Mucosa of descending colon (tissue), 3 donors: Measurements from ENCODE around the gene CNTNAP3. TPM values are rescaled to one million over a fixed set of nuclear protein-coding genes. Genes with fewer than 3 reads are reported as not detected.
A peak's percentile ranks its signal among the peaks of the same experiment; 100 is the strongest.
"Not testable (repeated sequence)": the region's sequence is repeated elsewhere in the genome, so short reads cannot be mapped to it uniquely, and the experiment has no call there.

Source experiments
- ATAC-seq: fragments of 200-7000 bp; cut with Tn5 transposase; one replicate; pipeline ENCODE4 v1.9.1; 2020; ENCODE audit warnings: mild to moderate bottlenecking, moderate library complexity
- DNase-seq, 3 donors: peaks; one replicate each; pipeline ENCODE4 v3.0.0-alpha.2; 2020
- H3K36me3 ChIP-seq: fragments of 200-600 bp; one replicate; pipeline ENCODE4 v1.8.0; 2021; ENCODE audit warnings: low read depth, mild to moderate bottlenecking
- H3K4me1 ChIP-seq: fragments of 200-600 bp; one replicate; pipeline ENCODE4 v1.8.0; 2021; ENCODE audit warnings: low read depth, mild to moderate bottlenecking
- H3K4me3 ChIP-seq: fragments of 200-600 bp; one replicate; pipeline ENCODE4 v1.8.0; 2021; ENCODE audit warnings: mild to moderate bottlenecking
- H3K9me3 ChIP-seq: fragments of 200-600 bp; one replicate; pipeline ENCODE4 v1.8.0; 2021; ENCODE audit warnings: mild to moderate bottlenecking
- intact Hi-C, 2 donors: fragments of 100-400 bp; cut with DNase I in 1 of 2; cut with micrococcal nuclease in 1 of 2; formaldehyde crosslinking; loops; one replicate each; pipeline versions ENCODE4 v1.11.0 to v1.11.1; 2022; cut with DNase I, micrococcal nuclease
- long read RNA-seq, 2 donors: library from polyadenylated mRNA; unstranded; transcript quantifications; one replicate each; pipeline ENCODE4 v2.0.0, GENCODE V29; 2019 to 2021
- total RNA-seq, 3 donors: library from RNA; stranded (reverse); fragmentation: NEBNext Ultra II Directional in 2 of 3; extraction: Animal tissue kit (Norgen Biotek cat#: 25700) in 2 of 3; gene quantifications; one replicate each; pipeline versions ENCODE4 v1.2.1 to v1.2.4, GENCODE V29; 2021 to 2023
- donor health status: DM: no; HTN: no; CAD: no; lungs with moderate emphysema.
- donor health status: DM: no; HTN: no; CAD: no.
- donor health status: DM: no; HTN: yes; CAD: no.

Gene CNTNAP3
- total RNA-seq, result 10 to 100 TPM in 1 of 3 donors, 1 to 10 TPM in 2; 1.0 to 16.5 (median 2.7) TPM
- long read RNA-seq, donor 1, partial matches to known transcripts, result 3 of 6 reads
- long read RNA-seq, donor 1, other reads (novel, unspliced or antisense), result 2 of 6 reads
- long read RNA-seq, donor 2, result 0 reads

DNA sequence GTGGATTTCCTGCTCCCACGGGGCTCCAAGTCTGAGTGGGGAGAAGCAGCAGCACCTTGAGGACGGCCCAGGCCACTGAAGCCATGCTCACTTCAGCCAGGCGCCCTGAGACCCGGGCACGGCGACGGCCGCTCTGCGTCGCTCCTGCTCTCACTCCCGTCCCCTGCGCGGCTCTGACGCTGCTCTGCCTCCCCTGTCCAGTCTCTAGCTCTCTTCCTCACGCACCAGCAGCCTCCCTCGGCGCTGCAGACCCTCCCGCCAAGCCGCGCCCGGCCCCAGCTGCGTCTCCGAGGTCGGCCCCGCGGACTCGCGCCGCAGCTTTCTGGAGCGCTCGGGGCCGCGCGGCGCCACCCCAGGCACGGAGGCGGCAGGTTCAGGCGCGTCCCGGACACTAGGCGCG is at the start of gene CNTNAP3:
TSS of gene CNTNAP3 (minus strand) at position 188 of the 400 bp plus-strand sequence. CDS start at position 85, 103 bp downstream.
- H3K4me1 ChIP-seq, intact Hi-C loops, ATAC-seq, H3K9me3 ChIP-seq, H3K4me3 ChIP-seq, H3K36me3 ChIP-seq: not testable (repeated sequence)
- peak in 1 of 3 donors; percentile 14 for DNase-seq

DNA sequence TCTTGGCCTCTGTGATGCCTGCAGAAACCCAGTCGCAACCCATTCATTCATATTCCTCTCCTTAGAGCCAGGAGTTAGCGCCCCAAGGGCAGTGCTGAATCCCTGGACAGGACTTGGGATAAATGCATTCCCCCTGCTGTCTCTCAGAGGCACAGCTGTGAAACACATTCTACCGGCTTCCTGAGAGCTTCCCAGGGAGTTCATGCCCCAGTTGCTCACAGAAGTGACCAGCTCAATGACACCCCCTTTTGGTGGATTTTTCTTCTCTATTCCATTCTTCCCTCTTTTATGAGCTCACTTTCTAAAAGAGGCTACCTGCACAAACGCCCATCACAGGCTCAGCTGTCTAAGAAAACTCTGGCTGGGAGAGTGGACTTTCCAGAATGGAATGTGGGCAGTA is 8.0 kb downstream of the CNTNAP3 start:
- H3K4me3 ChIP-seq, DNase-seq, H3K9me3 ChIP-seq, ATAC-seq, intact Hi-C loops, H3K4me1 ChIP-seq, H3K36me3 ChIP-seq: not testable (repeated sequence)

DNA sequence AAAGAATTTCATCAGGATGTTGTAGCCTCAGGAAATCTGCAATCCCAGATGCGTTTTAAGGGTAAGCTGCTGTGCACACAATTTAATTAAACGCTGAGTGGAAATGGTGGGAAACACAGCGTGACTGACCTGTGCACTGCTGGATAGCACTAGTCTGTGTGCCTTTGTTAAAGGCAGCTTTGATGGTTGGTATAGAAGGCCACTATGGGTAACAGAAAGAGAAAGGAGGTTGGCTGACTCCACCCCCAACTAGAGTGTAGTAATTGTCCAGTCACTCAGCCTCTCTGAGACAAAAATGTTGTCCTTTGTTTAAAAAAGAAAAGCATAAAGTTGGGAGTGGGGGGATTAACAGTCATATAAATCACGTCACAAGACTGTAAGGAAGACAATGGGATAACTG is 45.5 kb downstream of the CNTNAP3 start:
- H3K4me1 ChIP-seq, DNase-seq, H3K36me3 ChIP-seq, H3K9me3 ChIP-seq, intact Hi-C loops, H3K4me3 ChIP-seq, ATAC-seq: not testable (repeated sequence)

DNA sequence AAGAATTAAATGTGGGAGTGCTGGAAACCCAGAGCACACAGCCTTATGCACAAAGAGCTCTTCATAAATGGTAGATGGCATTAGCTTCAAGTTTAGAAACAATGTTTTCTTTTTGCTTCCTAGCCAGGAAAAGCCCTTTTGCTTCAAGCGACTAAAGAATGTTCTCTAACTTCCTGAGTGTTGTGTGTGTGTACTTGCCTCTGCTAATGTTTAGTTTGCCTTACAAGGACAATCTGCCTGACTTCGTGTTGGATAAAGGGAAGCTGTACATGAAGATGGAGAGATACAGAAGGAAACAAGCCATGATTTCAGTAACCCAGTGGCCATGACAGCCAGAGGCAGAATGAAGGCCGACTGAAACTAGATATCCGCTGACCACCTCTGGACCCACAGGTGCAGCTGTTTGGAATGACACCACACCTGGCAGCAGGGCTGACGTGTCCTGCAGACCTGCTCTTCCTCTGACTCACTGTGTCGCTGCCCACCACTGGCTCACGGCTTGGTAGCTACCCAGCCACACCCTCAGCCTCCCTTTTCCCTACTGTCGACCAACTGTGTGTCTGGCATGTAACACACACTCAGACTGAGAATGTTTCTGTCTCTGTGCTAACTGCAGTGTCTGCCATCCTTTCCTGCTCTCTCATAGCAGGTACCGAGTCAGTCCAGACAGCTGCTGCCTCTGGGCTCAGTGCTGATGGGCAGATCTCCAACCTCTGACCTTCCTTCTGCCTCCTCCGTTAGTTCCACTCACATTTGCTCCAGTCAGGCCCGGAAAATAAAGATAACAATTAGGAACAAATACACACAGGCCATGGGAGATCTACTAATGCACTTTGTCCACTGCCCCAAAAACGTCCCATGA is 55.6 kb downstream of the CNTNAP3 start:
- intact Hi-C loops, DNase-seq, H3K9me3 ChIP-seq, H3K4me1 ChIP-seq, ATAC-seq, H3K4me3 ChIP-seq, H3K36me3 ChIP-seq: not testable (repeated sequence)

DNA sequence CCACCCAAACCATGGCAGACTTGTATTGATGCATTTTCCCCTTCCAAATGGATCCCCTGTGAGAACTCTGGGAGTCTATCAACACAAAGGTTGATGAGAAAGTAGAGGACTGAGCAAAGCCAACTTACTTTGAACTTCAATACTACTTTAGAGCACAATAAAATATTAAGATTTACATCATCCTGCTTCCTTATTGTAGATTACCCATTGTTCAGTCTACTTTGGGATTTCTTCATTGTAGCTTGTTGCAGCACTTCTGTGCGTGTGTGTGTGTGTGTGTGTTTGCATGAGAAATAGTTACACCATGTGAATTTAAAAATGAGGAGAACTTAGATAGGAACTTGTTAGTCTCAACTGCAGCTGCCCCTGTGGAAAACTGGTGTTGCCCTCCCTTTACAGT is 72.0 kb downstream of the CNTNAP3 start:
- intact Hi-C loops, H3K4me1 ChIP-seq, H3K4me3 ChIP-seq, H3K36me3 ChIP-seq, H3K9me3 ChIP-seq, DNase-seq: not testable (repeated sequence)
- ATAC-seq, result peak; percentile 68

DNA sequence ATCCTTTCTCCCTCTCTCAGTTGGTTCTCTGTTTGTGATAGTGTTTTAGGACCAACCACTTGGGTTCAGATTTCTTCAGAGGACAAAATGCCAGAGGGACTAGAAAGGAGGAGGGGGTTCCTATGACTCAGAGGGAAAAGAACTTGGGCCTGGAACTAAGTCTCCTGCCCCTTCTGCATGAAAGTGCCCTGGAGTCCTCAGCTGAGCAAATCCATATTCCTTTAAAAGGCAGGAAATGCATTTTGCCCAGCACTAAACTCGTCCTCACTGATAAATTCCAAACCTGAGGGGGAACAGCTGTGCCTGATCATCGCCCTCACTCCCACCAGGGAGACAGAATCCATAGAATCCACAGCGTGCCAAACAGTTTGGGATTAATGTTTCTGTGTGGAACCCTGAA is 78.2 kb downstream of the CNTNAP3 start:
- H3K36me3 ChIP-seq, intact Hi-C loops, DNase-seq, H3K9me3 ChIP-seq, H3K4me3 ChIP-seq, ATAC-seq, H3K4me1 ChIP-seq: not testable (repeated sequence)

DNA sequence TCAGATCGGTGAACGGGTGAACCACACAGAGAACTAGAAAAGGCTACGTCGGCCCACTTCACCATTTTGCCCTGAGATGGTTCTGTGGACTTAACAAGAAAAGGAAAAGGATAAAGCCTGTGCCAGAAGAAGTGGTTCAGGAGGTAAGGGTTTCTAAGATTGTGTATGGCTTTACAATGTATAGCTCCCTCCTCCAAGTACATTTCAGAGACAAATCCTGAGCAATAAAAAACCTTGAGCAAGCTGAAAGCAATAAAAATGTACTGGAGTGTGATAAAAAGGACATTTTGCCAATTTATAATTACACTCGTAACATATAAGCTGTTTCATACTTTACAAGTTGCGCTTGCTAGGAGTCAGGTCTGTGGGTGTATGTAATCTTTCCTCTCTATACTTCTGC is 81.3 kb downstream of the CNTNAP3 start:
- DNase-seq, H3K4me1 ChIP-seq, H3K36me3 ChIP-seq, H3K9me3 ChIP-seq, H3K4me3 ChIP-seq, intact Hi-C loops: not testable (repeated sequence)
- ATAC-seq, result peak; percentile 72

DNA sequence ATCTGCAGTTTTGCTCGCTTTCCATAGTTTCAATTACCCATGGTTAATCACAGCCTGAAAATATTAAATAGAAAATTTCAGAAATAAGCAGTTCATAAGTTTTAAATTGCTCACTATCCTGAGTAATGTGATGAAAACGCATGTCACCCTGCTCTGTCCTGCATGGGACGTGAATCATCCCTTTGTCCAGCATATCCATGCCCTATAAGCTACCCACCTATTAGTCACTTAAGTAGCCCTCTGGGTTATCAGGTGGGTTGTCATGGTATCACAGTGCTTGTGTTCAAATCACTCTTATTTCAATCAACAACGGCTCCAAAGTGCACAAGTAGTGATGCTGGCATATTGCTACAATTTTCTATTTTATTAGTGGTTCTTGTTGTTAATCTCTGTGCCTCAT is 82.1 kb downstream of the CNTNAP3 start:
- H3K36me3 ChIP-seq, intact Hi-C loops, H3K9me3 ChIP-seq, ATAC-seq, H3K4me1 ChIP-seq, DNase-seq, H3K4me3 ChIP-seq: not testable (repeated sequence)

DNA sequence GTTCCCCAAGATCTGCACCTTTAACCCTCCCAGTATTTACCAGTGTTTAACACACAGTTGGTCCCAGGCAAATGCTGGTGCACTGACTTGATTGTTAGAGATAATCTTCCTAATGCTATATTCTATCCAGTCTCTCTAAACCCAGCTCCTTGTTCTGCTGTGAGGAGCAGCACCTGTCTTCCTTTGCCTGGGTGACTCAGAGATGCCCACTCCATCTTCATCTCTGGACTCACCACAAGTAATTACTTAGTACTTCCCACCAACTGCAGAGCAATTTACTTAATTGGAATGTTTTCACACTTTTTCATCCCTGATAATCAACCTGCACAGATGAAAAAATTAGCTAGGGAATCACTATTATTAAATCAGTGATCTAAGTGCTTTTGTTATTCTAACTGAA is 87.6 kb downstream of the CNTNAP3 start:
- H3K4me3 ChIP-seq, H3K36me3 ChIP-seq, intact Hi-C loops, ATAC-seq, H3K4me1 ChIP-seq, H3K9me3 ChIP-seq, DNase-seq: not testable (repeated sequence)

DNA sequence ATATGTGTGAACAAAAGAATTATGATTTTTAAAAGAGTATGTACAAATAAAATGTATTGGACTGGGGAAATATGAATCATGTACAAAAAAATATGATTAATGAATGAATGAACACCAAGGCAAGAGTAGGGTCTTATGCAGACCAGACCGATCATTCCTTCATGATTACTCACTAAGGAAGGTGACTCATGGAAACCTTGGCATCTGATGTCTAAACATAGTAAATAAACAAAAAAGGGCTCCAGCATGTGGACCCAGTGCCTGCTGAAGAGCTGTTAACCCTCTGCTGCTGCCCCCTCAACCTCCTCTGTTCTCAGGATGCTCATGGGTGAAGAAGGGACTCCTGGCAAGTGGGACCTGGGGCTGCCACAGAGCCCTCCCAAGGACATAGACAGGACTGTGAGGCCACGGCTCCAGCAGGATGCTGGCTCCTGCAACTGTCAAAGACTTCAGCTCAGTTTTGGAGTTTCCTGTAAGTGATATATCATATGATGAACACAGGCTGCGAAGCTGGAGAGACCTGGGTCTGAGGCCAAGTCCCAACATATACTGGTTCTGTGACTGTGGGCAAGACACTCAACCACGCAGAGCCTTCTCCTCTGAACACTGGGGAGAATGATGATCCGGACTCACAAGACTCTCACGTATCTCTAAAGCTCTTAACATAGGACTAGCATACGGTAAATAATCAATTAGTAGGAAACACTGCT is 89.8 kb downstream of the CNTNAP3 start:
- DNase-seq, ATAC-seq, intact Hi-C loops: not testable (repeated sequence)

DNA sequence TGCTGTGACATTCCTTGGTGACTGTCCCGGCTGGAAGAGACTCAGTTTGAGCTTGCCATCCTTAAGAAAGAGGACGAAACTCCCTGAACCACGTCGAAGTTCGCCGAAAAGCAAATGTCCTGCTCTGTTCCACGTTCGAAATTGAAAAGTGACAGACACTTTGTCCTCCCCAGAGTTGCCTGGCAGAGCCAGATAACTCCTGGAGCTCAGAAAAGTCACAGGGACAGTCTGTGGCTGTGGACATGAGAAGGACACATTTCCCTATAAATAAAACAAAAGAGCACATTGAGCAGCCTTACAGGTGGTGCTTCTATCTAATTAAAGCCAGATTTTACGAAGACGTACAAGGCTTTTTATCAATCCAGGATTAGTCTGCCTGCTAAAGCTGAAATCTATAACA is 116.6 kb downstream of the CNTNAP3 start:
- DNase-seq, intact Hi-C loops, ATAC-seq, H3K36me3 ChIP-seq, H3K4me3 ChIP-seq, H3K4me1 ChIP-seq, H3K9me3 ChIP-seq: not testable (repeated sequence)

More for the DNA sequence above, 89.8 kb downstream of the CNTNAP3 start:
- H3K4me3 ChIP-seq, H3K4me1 ChIP-seq, H3K36me3 ChIP-seq, H3K9me3 ChIP-seq: not testable (repeated sequence)

DNA sequence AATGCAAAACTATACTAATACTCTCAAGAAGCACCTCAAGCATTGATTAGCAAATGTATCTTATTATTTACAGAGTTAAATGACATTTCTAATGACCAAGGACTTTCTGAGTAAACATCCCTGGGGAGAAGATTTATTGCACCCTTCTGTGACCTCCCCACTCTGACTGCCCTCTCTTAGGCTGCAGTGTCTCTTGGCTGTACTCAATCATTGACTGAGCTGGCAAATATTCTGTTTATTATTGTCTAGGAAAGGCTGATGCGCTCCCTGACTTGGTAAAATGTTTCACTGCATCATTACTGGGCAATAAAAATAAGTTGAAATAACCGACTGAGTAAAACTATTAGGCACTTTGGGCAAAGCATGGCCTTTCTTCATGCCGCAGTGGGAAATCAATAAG is 130.3 kb downstream of the CNTNAP3 start:
- DNase-seq, H3K36me3 ChIP-seq, H3K9me3 ChIP-seq, H3K4me1 ChIP-seq, ATAC-seq, H3K4me3 ChIP-seq, intact Hi-C loops: not testable (repeated sequence)

DNA sequence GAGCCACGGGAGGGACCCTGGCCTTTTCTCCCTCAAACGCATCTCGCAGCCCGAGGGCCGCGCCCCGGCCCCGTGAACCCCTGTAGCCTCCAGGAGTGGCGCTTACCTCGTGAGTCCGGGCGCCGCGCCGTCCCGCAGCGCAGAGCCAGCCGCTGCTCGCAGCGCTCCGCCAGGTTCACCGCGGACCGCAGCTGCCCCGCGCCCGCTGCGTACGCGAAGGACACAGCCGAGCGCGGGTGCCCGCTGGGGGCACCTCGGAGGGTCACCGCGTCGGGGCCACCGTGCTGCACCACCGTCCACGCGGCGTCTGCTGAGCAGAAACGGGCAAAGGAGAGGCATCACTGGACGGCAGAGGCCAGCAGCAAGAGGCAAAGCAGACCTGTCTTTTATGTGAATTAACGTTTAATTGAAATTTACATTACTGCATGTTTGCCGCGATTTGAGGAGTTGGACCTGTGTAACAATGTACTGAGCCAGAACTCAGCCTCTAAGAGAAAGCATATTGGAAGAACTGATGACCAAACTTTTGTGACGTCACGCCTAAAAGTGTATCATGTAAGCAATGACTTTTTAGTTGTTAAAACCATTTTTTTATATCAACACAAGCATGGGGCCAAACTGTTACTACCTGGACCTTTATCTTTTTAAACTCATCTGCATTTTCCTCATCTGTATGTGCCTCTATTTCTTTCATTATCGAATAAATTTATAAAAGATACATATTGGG is 155.0 kb downstream of the CNTNAP3 start:
- DNase-seq, H3K36me3 ChIP-seq, H3K4me3 ChIP-seq, H3K9me3 ChIP-seq, H3K4me1 ChIP-seq, intact Hi-C loops, ATAC-seq: not testable (repeated sequence)

DNA sequence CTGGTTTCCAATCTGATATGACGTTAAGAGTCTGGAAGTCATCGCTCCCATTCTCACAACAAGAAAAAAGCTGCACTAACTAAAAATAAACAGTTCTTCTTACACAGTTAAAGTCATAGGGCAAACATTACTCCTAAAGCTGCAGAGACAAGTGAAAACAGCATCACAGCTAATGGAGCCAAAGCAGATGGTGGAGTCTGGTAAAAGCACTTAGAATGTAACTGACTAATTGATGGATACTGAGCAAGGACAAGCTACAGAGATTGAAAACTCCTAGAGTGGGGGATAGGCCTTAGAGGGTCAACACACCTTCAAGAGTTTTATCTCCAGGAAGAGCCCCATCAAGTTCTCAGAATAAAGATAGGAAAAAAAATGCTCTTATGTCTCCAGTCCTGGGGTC is 166.6 kb downstream of the CNTNAP3 start:
- intact Hi-C loops, H3K36me3 ChIP-seq, ATAC-seq, H3K4me1 ChIP-seq, H3K9me3 ChIP-seq, H3K4me3 ChIP-seq, DNase-seq: not testable (repeated sequence)
